Neural progenitor cell (in vitro differentiated cells): ENCODE measurements around the gene SENP1. TPM values are rescaled to one million over a fixed set of nuclear protein-coding genes. Genes with fewer than 3 reads are reported as not detected.

ENCODE experiments used
- DNase-seq: peaks from one replicate; pipeline ENCODE4 v3.0.0-alpha.2; 2016; ENCODE audit warnings: low spot score
- H2AFZ ChIP-seq: fragments of 200-600 bp; sonication (generic); replicated peaks from 2 replicates; pipeline ENCODE4 v1.6.1; 2016; ENCODE audit warnings: antibody characterized with exemption
- H3F3A ChIP-seq: fragments of 200-600 bp; sonication (generic); 2 replicates; pipeline ENCODE4 v1.6.1; 2016; ENCODE audit warnings: antibody characterized with exemption, low read depth
- H3K27ac ChIP-seq: fragments of 200-600 bp; sonication (generic); 2 replicates; pipeline ENCODE4 v1.5.1; 2016; ENCODE audit warnings: mild to moderate bottlenecking
- H3K27me3 ChIP-seq: fragments of 200-600 bp; sonication (generic); 2 replicates; pipeline ENCODE4 v1.6.1; 2016; ENCODE audit warnings: mild to moderate bottlenecking, moderate library complexity
- H3K36me3 ChIP-seq: fragments of 200-600 bp; sonication (generic); 2 replicates; pipeline ENCODE4 v1.5.1; 2016
- H3K4me1 ChIP-seq: fragments of 200-600 bp; sonication (generic); 2 replicates; pipeline ENCODE4 v1.6.1; 2016; ENCODE audit warnings: mixed run types
- H3K4me2 ChIP-seq: fragments of 200-600 bp; sonication (generic); 2 replicates; pipeline ENCODE4 v1.6.1; 2016
- H3K4me3 ChIP-seq: fragments of 200-600 bp; sonication (generic); 2 replicates; pipeline ENCODE4 v1.5.1; 2016
- H3K79me2 ChIP-seq: fragments of 200-600 bp; sonication (generic); 2 replicates; pipeline ENCODE4 v1.6.1; 2016; ENCODE audit warnings: low read depth
- H3K9ac ChIP-seq: fragments of 200-600 bp; sonication (generic); 2 replicates; pipeline ENCODE4 v1.6.1; 2016
- H3K9me3 ChIP-seq: fragments of 200-600 bp; sonication (generic); 2 replicates; pipeline ENCODE4 v1.5.1; 2016; ENCODE audit warnings: low read depth
- H4K20me1 ChIP-seq: fragments of 200-600 bp; sonication (generic); 2 replicates; pipeline ENCODE4 v1.6.1; 2016; ENCODE audit warnings: low read depth
- H3K27ac Mint-ChIP-seq: 3 replicates; pipeline ENCODE4 v1.8.0; 2021; ENCODE audit warnings: mixed read lengths
- H3K27me3 Mint-ChIP-seq: 2 replicates; pipeline ENCODE4 v1.8.0; 2022; ENCODE audit warnings: low read depth, mild to moderate bottlenecking, inconsistent platforms, moderate library complexity, mixed read lengths; ENCODE audit not compliant: insufficient read depth
- H3K36me3 Mint-ChIP-seq: 3 replicates; pipeline ENCODE4 v1.8.0; 2021; ENCODE audit warnings: mixed read lengths
- H3K4me1 Mint-ChIP-seq: 3 replicates; pipeline ENCODE4 v1.8.0; 2021; ENCODE audit warnings: mixed read lengths
- H3K4me3 Mint-ChIP-seq: 3 replicates; pipeline ENCODE4 v1.8.0; 2021; ENCODE audit warnings: mild to moderate bottlenecking, moderate library complexity, mixed read lengths
- H3K9me3 Mint-ChIP-seq: 3 replicates; pipeline ENCODE4 v1.8.0; 2020; ENCODE audit warnings: mixed read lengths
- CTCF ChIP-seq: fragments of 200-600 bp; sonication (generic); IDR thresholded peaks from 2 replicates; pipeline ENCODE4 v1.5.1; 2017; ENCODE audit warnings: antibody characterized with exemption, mild to moderate bottlenecking
- EZH2 ChIP-seq: fragments of 200-600 bp; sonication (generic); IDR thresholded peaks from 2 replicates; pipeline ENCODE4 v1.6.1; 2017; ENCODE audit warnings: antibody characterized with exemption, mild to moderate bottlenecking, moderate library complexity
- EZH2phosphoT487 ChIP-seq: fragments of 200-600 bp; sonication (generic); IDR thresholded peaks from 2 replicates; pipeline ENCODE4 v1.6.1; 2017; ENCODE audit warnings: antibody characterized with exemption
- total RNA-seq: library from RNA; depleted of rRNA; stranded (reverse); fragments of >200 nt; gene quantifications from 2 replicates; pipeline ENCODE4 v1.2.3, GENCODE V29; 2015; ENCODE audit warnings: low replicate concordance

SENP1 gene
- total RNA-seq, 1 donor from 2014 or later = 89.9 TPM

GRCh38 chr12:48028541-48029431, 77.1 kb downstream of the SENP1 start:
- Mint-ChIP-seq H3K36me3 (no peaks in the 10 kb centered on the region), H3K4me1 (peaks cover 60% of the 10 kb centered on the region), H3K27me3 (no peaks in the 10 kb centered on the region), H3K4me3 (no peak overlapping the region), H3K9me3 (no peaks in the 10 kb centered on the region), H3K27ac (peak overlapping the region; percentile 82)
- Histone ChIP-seq H3K79me2 (no peaks in the 10 kb centered on the region), H2AFZ (no peak overlapping the region), H3K27me3 (peaks cover 39% of the 10 kb centered on the region), H3K4me1 (peaks cover 61% of the 10 kb centered on the region), H3K4me2 (no peak overlapping the region), H3K9me3 (no peaks in the 10 kb centered on the region), H3K36me3 (no peaks in the 10 kb centered on the region), H3K27ac (no peak overlapping the region), H3K4me3 (no peak overlapping the region), H3K9ac (no peak overlapping the region), H4K20me1 (no peaks in the 10 kb centered on the region), H3F3A (peaks cover 31% of the 10 kb centered on the region)
- no peak for DNase-seq
- TF ChIP-seq CTCF (no peak), EZH2phosphoT487 (no peak), EZH2 (no peak)

- Histone ChIP-seq H4K20me1 (no peaks in the 10 kb centered on the region), H3F3A (peaks cover 45% of the 10 kb centered on the region), H3K9ac (no peak overlapping the region), H3K4me2 (peak overlapping the region; percentile 37), H3K36me3 (no peaks in the 10 kb centered on the region), H3K9me3 (no peaks in the 10 kb centered on the region), H3K79me2 (no peaks in the 10 kb centered on the region), H3K4me1 (peaks cover 75% of the 10 kb centered on the region), H3K27me3 (peaks cover 43% of the 10 kb centered on the region), H2AFZ (no peak overlapping the region), H3K27ac (peak overlapping the region; percentile 55), H3K4me3 (no peak overlapping the region)
- Mint-ChIP-seq H3K36me3 (no peaks in the 10 kb centered on the region), H3K9me3 (no peaks in the 10 kb centered on the region), H3K4me1 (peaks cover 70% of the 10 kb centered on the region), H3K27me3 (no peaks in the 10 kb centered on the region), H3K4me3 (peak overlapping the region; percentile 49), H3K27ac (peak overlapping the region; percentile 83)
- DNase-seq = peak; percentile 79
- TF ChIP-seq EZH2phosphoT487 (no peak), EZH2 (no peak), CTCF (no peak)
These were observed 78.5 kb downstream of the SENP1 start for GRCh38 chr12:48027183-48028002.

GRCh38 chr12:48026060-48026827, 79.6 kb downstream of the SENP1 start:
- Histone ChIP-seq H3K79me2 (no peaks in the 10 kb centered on the region), H3K4me2 (peak overlapping the region; percentile 37), H3F3A (peaks cover 56% of the 10 kb centered on the region), H3K9ac (no peak overlapping the region), H4K20me1 (no peaks in the 10 kb centered on the region), H3K27ac (no peak overlapping the region), H3K4me1 (peaks cover 87% of the 10 kb centered on the region), H3K4me3 (no peak overlapping the region), H3K9me3 (no peaks in the 10 kb centered on the region), H2AFZ (no peak overlapping the region), H3K36me3 (no peaks in the 10 kb centered on the region), H3K27me3 (peaks cover 47% of the 10 kb centered on the region)
- Mint-ChIP-seq H3K4me1 (peaks cover 82% of the 10 kb centered on the region), H3K9me3 (no peaks in the 10 kb centered on the region), H3K4me3 (no peak overlapping the region), H3K27ac (no peak overlapping the region), H3K27me3 (no peaks in the 10 kb centered on the region), H3K36me3 (no peaks in the 10 kb centered on the region)
- TF ChIP-seq CTCF = no peak
- TF ChIP-seq EZH2phosphoT487 = no peak
- TF ChIP-seq EZH2 = no peak
- no peak for DNase-seq
